Aorta (tissue), 5 donors: Measurements from ENCODE around the gene CREG1. TPM values are rescaled to one million over a fixed set of nuclear protein-coding genes. Genes with fewer than 3 reads are reported as not detected.
"Not testable (repeated sequence)": the region's sequence is repeated elsewhere in the genome, so short reads cannot be mapped to it uniquely, and the experiment has no call there.

Experiments used
- ATAC-seq: fragments of 200-7000 bp; cut with Tn5 transposase; one replicate; pipeline ENCODE4 v1.9.1; 2022; ENCODE audit warnings: moderate library complexity; ENCODE audit not compliant: low FRiP score
- DNase-seq, 2 donors: peaks; one replicate each; pipeline ENCODE4 v3.0.0-alpha.2; 2020
- H3K27ac ChIP-seq, 2 donors: one replicate each; pipeline ENCODE4 v1.5.1; 2013; ENCODE audit warnings: low read length in 2 of 2, mild to moderate bottlenecking in 2 of 2, moderate library complexity in 2 of 2, control low read depth in 1 of 2, inconsistent platforms in 1 of 2, low read depth in 1 of 2
- H3K27me3 ChIP-seq, 2 donors: one replicate each; pipeline ENCODE4 v1.6.1; 2013; ENCODE audit warnings: control low read depth in 1 of 2, low read length in 1 of 2, mild to moderate bottlenecking in 1 of 2, moderate library complexity in 1 of 2; ENCODE audit not compliant: insufficient read depth in 2 of 2, control insufficient read depth in 1 of 2
- H3K36me3 ChIP-seq, 2 donors: one replicate each; pipeline ENCODE4 v1.6.1; 2013; ENCODE audit warnings: control low read depth in 1 of 2, low read length in 1 of 2, mild to moderate bottlenecking in 1 of 2; ENCODE audit not compliant: insufficient read depth in 2 of 2, control insufficient read depth in 1 of 2
- H3K4me1 ChIP-seq, 2 donors: one replicate each; pipeline ENCODE4 v1.6.1; 2013; ENCODE audit warnings: low read length in 2 of 2, control low read depth in 1 of 2, mild to moderate bottlenecking in 1 of 2, moderate library complexity in 1 of 2; ENCODE audit not compliant: insufficient read depth in 2 of 2, control insufficient read depth in 1 of 2
- H3K4me3 ChIP-seq, 2 donors: one replicate each; pipeline ENCODE4 v1.5.1; 2013; ENCODE audit warnings: low read length in 2 of 2, control low read depth in 1 of 2, mild to moderate bottlenecking in 1 of 2
- H3K9me3 ChIP-seq: one replicate; pipeline ENCODE4 v1.6.1; 2013; ENCODE audit warnings: mild to moderate bottlenecking, low read length; ENCODE audit not compliant: control insufficient read depth
- WGBS, 2 donors: extraction: QIAGEN DNeasy Blood & Tissue Kit; methylation state at CpG; one replicate each; pipeline ENCODE4 v1.1.7; 2013; 5-methylcytosine and 5-hydroxymethylcytosine counted together
- intact Hi-C, 2 donors: fragments of 100-400 bp; cut with DNase I; formaldehyde crosslinking; loops; one replicate each; pipeline versions ENCODE4 v1.14.2 to v1.15.0; 2022
- polyA plus RNA-seq, 2 donors: library from polyadenylated mRNA; stranded (reverse); fragments of 200-250 nt; gene quantifications; one replicate each; pipeline ENCODE4 v1.2.3, GENCODE V29; 2013
- total RNA-seq, 2 donors: library from RNA; stranded (reverse); fragmentation: NEBNext Ultra II Directional; extraction: Animal tissue kit (Norgen Biotek cat#: 25700); gene quantifications; one replicate each; pipeline ENCODE4 v1.2.1, GENCODE V29; 2021
- donor health status: healthy with polysubstance abuse.
- donor health status: Bipolar disorder and iron deficiency.
- donor health status: DM: no; HTN: no; CAD: no.
- donor health status: DM: no; HTN: no; CAD: no.
- donor health status: DM: yes; HTN: yes; CAD: no.

CREG1 gene
- total and polyA plus RNA-seq, 4 donors: 92.5 to 127 (median 103) TPM

GRCh38 chr1:167570712-167571111 lies 17.1 kb upstream of the CREG1 start:
- H3K4me1 ChIP-seq, H3K27ac ChIP-seq, DNase-seq, H3K9me3 ChIP-seq, ATAC-seq, intact Hi-C loops, H3K27me3 ChIP-seq, H3K36me3 ChIP-seq, H3K4me3 ChIP-seq: not testable (repeated sequence)
- WGBS, 2 donors: 76 to 83% methylated on average over 6 of the region's 6 CpGs

- DNase-seq (no peak), ATAC-seq (no peak)
- WGBS, 2 donors: 35 to 42% methylated on average over 5 of the region's 5 CpGs
- H3K9me3 ChIP-seq: no peaks in the 10 kb centered on the region
- no peaks in the 10 kb centered on the region for H3K36me3 ChIP-seq
- H3K27ac ChIP-seq: no peak overlapping the region
- H3K27me3 ChIP-seq: no peaks in the 10 kb centered on the region
- H3K4me3 ChIP-seq: no peak overlapping the region
- intact Hi-C loops: no loop called here
- no peaks in the 10 kb centered on the region for H3K4me1 ChIP-seq
Observed at GRCh38 chr1:167567663-167568062, 14.1 kb upstream of the CREG1 start.

GRCh38 chr1:167566766-167567165 lies 13.2 kb upstream of the CREG1 start:
- Histone ChIP-seq H3K27me3 (no peaks in the 10 kb centered on the region), H3K27ac (no peak overlapping the region), H3K36me3 (no peaks in the 10 kb centered on the region), H3K4me1 (no peaks in the 10 kb centered on the region), H3K9me3 (no peaks in the 10 kb centered on the region), H3K4me3 (no peak overlapping the region)
- ATAC-seq (no peak), DNase-seq (no peak)
- WGBS, 2 donors: 93 to 97% methylated on average over 3 of the region's 3 CpGs
- intact Hi-C loops: no loop called here

GRCh38 chr1:167565922-167566321 lies 12.4 kb upstream of the CREG1 start:
- H3K4me3 ChIP-seq: no peak overlapping the region
- H3K36me3 ChIP-seq: no peaks in the 10 kb centered on the region
- no peak overlapping the region for H3K27ac ChIP-seq
- WGBS, 2 donors: 94 to 95% methylated on average over 5 of the region's 5 CpGs
- no peaks in the 10 kb centered on the region for H3K27me3 ChIP-seq
- intact Hi-C loops: no loop called here
- no peak for ATAC-seq
- H3K9me3 ChIP-seq: no peaks in the 10 kb centered on the region
- no peak for DNase-seq
- no peaks in the 10 kb centered on the region for H3K4me1 ChIP-seq

- no peak overlapping the region for H3K4me3 ChIP-seq
- ATAC-seq: no peak
- H3K27me3 ChIP-seq: no peaks in the 10 kb centered on the region
- no peaks in the 10 kb centered on the region for H3K9me3 ChIP-seq
- no peaks in the 10 kb centered on the region for H3K4me1 ChIP-seq
- DNase-seq: no peak
- no peak overlapping the region for H3K27ac ChIP-seq
- 84 to 92% methylated on average over 5 of the region's 5 CpGs for WGBS, 2 donors
- intact Hi-C loops: no loop called here
- H3K36me3 ChIP-seq: no peaks in the 10 kb centered on the region
Observed at GRCh38 chr1:167564612-167565270, 11.2 kb upstream of the CREG1 start.

- 62 to 66% methylated on average over 7 of the region's 7 CpGs for WGBS, 2 donors
- no peaks in the 10 kb centered on the region for H3K4me1 ChIP-seq
- DNase-seq (peak; percentile 71 to 72), ATAC-seq (peak; percentile 59)
- no peaks in the 10 kb centered on the region for H3K36me3 ChIP-seq
- no peak overlapping the region for H3K4me3 ChIP-seq
- H3K9me3 ChIP-seq: no peaks in the 10 kb centered on the region
- intact Hi-C loops: no loop called here
- no peak overlapping the region for H3K27ac ChIP-seq
- no peaks in the 10 kb centered on the region for H3K27me3 ChIP-seq
Observed at GRCh38 chr1:167563579-167564246, 10.2 kb upstream of the CREG1 start.

GRCh38 chr1:167562702-167563101 lies 9.1 kb upstream of the CREG1 start:
- Histone ChIP-seq H3K27ac (no peak overlapping the region), H3K27me3 (no peaks in the 10 kb centered on the region), H3K9me3 (no peaks in the 10 kb centered on the region), H3K4me3 (no peak overlapping the region), H3K36me3 (no peaks in the 10 kb centered on the region), H3K4me1 (no peaks in the 10 kb centered on the region)
- intact Hi-C loops: no loop called here
- WGBS, 2 donors: 89 to 94% methylated on average over 1 of the region's 1 CpG
- ATAC-seq (no peak), DNase-seq (no peak)

- Histone ChIP-seq H3K9me3 (no peaks in the 10 kb centered on the region), H3K27me3 (no peaks in the 10 kb centered on the region), H3K36me3 (no peaks in the 10 kb centered on the region), H3K4me1 (no peaks in the 10 kb centered on the region), H3K4me3 (no peak overlapping the region), H3K27ac (no peak overlapping the region)
- no peak for ATAC-seq
- DNase-seq: no peak
- 93 to 95% methylated on average over 6 of the region's 6 CpGs for WGBS, 2 donors
- intact Hi-C loops: no loop called here
Observed at GRCh38 chr1:167561753-167562152, 8.2 kb upstream of the CREG1 start.
